Stimulated activated CD4-positive, alpha-beta T cell treated with anti-CD3 and anti-CD28 coated beads, TNF-alpha, amount 100 ng/mL, for 4 hours (primary cell): ENCODE data around the gene AARSD1.
"Not testable (repeated sequence)": the region's sequence is repeated elsewhere in the genome, so short reads cannot be mapped to it uniquely, and the experiment has no call there.

Experiments used
- DNase-seq, 3 experiments: peaks; one replicate each; pipeline ENCODE4 v3.0.0-alpha.2; 2020; ENCODE audit warnings: low read depth in 3 of 3

AARSD1 gene

DNA sequence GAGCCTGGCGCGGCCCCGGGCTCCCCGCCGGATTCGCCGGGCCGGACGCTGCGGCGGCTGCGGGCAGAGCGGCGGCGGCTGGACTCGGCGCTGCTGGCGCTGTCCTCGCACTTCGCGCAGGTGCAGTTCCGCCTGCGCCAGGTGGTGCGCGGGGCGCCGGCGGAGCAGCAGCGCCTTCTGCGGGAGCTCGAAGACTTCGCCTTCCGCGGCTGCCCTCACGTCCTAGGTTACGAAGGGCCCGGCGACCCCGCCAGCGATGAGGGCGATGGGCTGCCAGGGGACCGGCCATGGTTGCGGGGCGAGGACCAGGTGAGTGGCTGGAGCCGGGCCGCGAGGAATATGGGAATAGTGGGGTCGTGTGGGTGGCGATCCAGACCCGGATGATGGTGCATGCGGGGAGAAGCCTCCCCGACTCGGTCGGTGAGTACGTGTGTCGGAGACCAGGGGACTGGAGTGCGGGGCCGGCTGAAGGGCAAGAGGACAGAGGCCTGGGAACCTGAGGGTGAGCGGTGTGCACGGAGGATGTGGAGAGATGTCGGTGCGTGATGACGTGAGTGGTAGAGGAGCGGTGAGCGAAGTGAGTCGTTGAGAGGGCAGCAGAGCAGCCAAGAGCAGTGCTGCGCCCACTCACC, 16.6 kb upstream of the AARSD1 start:
- peak in 2 of 3 experiments; percentile 35 to 47 for DNase-seq

DNA sequence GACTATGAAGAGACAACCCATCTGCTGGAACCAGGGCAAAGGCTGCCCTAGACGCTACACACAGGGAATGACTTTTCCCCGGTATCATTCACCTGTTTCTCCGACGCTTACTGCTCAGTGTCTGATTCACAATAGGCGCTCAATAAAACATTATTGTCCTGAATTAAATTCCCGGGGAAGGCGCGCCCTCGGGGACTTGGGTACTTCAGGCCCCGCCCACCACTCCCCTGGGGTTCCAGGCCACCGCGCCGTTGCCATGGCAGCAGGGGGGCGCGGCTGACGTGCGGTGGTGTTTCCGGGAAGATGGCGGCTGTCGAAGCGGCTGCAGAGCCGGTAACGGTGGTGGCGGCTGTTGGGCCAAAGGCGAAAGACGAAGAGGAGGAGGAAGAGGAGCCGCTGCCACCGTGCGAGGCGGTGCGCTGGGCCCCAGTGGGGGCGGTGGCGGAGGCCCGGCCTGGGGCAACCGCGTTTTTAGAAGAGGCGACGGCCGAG, 16.1 kb upstream of the AARSD1 start, which contains the start of gene RUNDC1:
Gene RUNDC1 (plus strand): TSS at position 292 of the 492 bp plus-strand sequence. CDS start 12 bp downstream, at position 304.
- DNase-seq = peak; percentile 88

GRCh38 chr17:42979511-42980273, 15.4 kb upstream of the AARSD1 start, which contains the start of gene PTGES3L:
Gene PTGES3L (minus strand): TSS chr17:42980080. CDS start chr17:42980053, 27 bp downstream.
- DNase-seq = no peak

DNA sequence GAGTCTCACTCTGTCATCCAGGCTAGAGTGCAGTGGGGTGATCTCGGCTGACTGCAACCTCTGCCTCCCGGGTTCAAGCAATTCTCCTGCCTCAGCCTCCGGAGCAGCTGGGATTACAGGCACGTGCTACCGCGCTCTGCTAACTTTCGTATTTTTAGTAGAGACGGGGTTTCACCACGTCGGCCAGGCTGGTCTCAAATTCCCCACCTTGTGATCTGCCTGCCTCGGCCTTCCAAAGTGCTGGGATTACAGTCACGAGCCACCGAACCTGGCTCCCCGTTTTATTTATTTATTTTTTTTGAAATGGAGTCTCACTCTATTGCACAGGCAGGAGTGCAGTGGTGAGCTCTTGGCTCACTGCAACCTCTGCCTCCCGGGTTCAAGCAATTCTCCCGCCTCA, 11.4 kb upstream of the AARSD1 start:
- not testable (repeated sequence) for DNase-seq

GRCh38 chr17:42975265-42975664, 11.0 kb upstream of the AARSD1 start:
- DNase-seq = no peak

DNA sequence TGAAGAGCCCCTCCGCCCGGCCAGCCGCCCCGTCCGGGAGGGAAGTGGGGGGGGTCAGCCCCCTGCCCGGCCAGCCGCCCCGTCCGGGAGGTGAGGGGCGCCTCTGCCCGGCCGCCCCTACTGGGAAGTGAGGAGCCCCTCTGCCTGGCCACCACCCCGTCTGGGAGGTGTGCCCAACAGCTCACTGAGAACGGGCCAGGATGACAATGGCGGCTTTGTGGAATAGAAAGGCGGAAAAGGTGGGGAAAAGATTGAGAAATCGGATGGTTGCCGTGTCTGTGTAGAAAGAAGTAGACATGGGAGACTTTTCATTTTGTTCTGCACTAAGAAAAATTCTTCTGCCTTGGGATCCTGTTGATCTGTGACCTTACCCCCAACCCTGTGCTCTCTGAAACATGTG, 9.1 kb upstream of the AARSD1 start:
- DNase-seq = not testable (repeated sequence)

DNA sequence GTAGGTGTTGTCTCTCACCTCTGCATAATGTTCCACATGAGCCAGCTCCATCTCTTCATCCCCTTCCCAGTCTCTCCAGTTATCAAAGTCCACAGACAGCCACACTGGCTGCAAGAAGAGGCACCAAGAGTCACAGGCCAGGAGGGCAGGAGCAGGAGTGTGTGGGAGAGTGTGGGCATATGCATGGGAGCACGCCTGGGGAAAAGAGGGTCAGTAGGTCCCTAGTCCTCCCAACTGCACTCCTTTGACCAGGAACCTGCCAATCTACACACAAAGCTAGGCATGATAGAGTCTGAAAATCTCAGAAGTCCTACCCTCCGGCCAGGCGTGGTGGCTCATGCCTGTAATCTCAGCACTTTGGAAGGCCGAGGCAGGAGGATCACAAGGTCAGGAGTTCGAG, 7.3 kb upstream of the AARSD1 start:
- no peak for DNase-seq

DNA sequence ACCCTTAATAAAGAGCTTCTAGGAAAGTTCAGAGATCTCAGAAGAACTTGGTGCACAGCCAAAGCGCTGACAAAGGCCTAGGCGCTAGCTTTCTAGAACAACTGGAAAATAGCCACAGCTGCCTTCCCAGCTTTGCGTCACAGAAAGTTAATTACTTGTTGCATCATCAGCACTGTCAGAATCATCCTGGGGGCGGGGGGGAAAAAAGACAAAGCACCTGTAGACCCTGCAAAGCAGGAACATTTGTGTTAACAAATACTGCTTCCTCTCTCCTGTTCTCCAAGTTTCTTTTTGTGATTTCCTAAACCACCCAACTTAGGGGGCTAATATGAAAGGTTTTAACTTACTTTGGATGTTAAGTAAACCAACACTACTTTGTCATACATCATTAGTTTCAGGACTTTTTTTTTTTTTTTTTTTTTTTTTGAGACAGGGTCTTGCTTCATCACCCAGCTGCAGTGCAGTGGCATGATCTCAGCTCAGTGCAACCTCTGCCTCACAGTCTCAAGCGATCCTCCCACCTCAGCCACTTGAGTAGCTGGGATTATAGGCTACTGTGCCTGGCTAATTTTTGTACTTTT, 4.8 kb upstream of the AARSD1 start:
- DNase-seq = no peak

GRCh38 chr17:42967925-42968324, 3.7 kb upstream of the AARSD1 start:
- no peak for DNase-seq

DNA sequence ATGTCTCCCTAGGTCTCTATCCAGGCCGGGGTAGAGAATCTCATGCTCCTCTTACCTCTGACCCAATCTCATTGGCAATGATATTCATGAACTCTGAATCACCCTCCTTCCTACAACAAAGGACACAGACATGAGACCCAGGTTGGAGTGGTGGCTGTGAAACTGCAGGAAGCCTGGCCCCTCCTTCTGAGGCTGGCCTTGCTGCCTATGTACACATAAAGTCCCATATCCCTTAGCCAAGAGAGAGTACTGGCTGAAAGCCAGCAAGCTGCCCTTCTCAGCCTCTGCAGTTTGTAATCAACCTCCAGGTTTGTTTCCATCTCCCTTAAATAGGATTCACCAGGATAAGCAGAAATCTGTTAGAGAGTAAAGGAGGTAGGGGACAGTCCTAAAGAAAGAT, 10.6 kb downstream of the AARSD1 start:
- DNase-seq = no peak

DNA sequence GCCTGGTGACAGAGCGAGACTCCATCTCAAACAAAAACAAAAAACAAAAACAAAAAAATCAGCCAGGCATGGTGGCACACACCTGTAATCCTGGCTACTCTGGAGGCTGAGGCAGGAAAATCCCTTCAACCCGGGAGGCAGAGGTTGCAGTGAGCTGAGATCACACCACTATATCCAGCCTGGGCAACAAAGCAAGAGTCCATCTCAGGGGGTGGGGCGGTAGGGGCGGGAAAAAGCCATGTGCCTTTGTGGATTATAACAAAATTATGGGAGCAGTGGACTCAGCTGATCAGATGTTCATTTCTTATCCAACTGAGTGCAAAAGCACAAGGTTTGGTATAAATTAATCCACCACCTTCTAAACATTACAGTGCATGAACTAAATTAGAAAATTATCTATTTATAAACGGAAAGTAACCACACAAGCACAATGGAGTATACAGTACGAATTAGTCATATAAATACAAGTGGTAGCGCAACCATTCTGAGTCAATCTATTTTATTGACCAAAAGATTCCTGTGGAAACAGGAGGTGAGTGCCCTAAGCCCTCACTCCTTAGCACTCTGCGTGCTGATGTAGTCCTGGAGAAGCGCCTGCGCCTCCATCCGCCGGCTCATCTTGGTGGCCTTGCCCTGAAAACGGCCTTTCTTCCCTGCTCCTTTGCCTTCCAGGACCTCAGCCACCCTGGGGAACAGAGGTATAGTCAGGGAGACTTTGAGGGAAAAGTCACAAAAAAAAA, 14.0 kb downstream of the AARSD1 start:
- DNase-seq = no peak

GRCh38 chr17:42946812-42947211, 17.4 kb downstream of the AARSD1 start:
- no peak for DNase-seq

GRCh38 chr17:42944211-42944610, 20.0 kb downstream of the AARSD1 start:
- DNase-seq = no peak

GRCh38 chr17:42937712-42938596, 26.3 kb downstream of the AARSD1 start:
- no peak for DNase-seq

- no peak for DNase-seq
These were observed 34.8 kb downstream of the AARSD1 start for GRCh38 chr17:42929497-42929844.

GRCh38 chr17:42928714-42929496, 35.3 kb downstream of the AARSD1 start:
- no peak for DNase-seq

GRCh38 chr17:42924891-42925290, 39.4 kb downstream of the AARSD1 start:
- no peak for DNase-seq

GRCh38 chr17:42923472-42923871, 40.8 kb downstream of the AARSD1 start:
- DNase-seq = not testable (repeated sequence)

DNA sequence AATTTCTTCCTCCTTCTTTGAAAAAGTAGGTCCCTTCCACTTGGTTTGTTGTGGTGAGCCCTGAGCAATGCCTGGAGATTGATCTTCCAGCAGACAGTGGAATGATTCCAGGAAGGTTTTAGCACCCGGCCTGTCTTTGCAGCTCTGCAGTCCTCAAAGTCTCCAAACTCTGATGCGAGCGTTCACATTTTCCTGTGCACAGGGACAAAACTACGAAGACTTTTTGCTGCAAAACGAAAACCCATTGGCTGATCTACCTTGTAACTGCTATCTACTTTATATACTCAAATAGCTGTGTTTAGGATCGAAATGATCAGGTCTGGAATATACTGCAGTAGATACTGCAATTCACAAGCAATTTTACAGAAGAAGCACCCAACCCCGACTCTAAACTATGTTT, 42.0 kb downstream of the AARSD1 start:
- DNase-seq = no peak

DNA sequence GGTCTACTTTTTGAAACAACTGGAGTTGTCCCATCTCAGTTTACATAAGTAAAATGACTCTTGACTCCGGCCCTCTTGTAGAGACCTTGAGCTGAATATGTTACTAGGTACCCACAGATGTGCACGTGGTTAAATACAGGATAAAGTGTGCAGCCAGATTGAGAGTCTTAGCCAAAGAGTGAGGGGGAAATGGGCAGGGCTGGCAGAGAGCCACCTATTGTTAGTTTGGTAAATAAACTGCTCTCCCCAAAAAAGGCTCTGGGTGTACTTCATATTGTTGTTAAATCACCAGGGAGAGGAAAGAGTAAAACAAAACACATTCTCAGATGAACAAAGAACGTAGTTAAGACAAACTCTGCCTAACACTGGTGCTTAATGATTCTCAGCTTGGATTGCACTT, 43.3 kb downstream of the AARSD1 start:
- DNase-seq = no peak
